HL-60/S4 (cell line): ENCODE measurements around the gene KIZ.

Experiments
- in situ Hi-C: fragments of 300-500 bp; cut with MboI; formaldehyde crosslinking; loops from 2 replicates; pipeline ENCODE4 v1.14.3; 2022; ENCODE audit warnings: low sequenced_read_pairs

KIZ gene

DNA sequence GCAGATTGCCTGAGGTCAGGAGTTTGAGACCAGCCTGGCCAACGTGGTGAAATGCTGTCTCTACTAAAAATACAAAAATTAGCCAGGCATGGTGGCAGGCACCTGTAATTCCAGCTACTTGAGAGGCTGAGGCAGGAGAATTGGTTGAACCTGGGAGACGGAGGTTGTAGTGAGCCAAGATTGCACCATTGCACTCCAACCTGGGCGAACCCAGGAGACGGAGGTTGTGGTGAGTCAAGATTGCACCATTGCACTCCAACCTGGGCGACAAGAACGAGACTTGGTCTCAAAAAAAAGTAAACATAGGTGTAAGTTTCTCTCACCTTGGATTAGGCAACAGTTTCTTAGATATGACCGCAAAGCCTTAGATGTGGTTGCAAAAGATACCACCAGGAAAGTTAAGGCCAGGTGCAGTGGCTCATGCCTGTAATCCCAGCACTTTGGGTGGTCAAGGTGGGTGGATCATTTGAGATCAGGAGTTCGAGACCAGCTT is 121.8 kb downstream of the KIZ start:
- in situ Hi-C loops, result loop anchor here (25.0 kb wide), 1 partner anchor 385 kb away; no protein-coding TSS in a partner anchor

DNA sequence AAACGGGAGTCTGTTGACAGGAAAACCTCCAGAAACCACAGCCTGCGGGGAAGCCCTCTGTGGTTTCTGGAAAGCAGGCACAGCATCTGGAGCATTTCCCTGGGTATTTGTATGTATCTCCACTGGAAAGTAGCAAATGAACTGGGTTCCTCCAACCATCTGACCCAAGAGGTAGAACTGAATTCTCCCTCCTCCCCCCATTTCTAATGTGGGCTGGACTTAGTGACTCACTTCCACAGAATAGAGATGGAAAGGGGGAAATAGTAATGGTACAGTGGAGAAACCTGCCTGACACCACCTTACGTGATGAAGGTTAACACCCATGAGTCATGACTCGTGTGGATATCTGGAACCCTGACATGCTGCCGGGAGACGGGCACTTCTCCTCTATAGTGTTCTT is 125.4 kb downstream of the KIZ start:
- in situ Hi-C loops, result no loop called here

DNA sequence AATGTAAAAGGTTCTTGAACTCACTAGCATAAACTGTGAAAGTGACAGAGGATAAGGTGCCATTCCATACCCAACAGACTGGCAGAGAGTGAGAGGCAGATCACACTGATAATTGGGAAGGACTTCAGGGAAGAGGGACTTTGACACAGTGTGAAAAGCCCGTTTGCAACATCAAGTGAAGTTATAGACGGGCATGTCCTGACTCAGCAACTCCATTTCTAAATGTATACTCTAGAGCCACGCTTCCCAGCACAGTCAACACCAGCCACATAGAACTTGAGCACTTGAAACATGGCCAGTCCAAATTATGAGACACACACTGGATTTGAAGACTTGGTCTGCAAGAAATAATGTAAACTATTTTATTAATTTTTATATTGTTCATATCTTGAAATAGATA is 131.3 kb downstream of the KIZ start:
- in situ Hi-C loops, result no loop called here

GRCh38 chr20:21258411-21258810 is 132.5 kb downstream of the KIZ start:
- in situ Hi-C loops, result no loop called here

GRCh38 chr20:21259346-21259745 is 133.5 kb downstream of the KIZ start:
- in situ Hi-C loops, result no loop called here

DNA sequence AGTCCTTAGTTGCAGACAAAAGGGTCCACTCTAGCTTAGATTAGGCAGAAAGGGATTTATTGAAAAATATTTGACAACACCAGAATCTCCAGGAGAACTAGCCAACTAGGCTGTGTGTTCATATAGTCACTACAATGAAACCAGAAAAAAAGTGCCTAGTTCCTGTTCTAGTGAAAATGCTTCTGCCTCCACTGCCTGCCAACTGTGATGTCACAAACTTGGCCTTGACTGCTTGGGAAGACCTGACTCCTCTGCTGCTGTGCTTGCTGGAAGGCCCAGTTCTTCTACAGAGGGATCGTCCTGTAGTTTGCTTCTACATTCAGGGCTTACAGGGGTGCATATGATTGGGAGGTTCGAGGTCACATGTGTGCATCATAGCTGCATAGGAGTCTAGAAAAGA is 136.9 kb downstream of the KIZ start:
- in situ Hi-C loops, result no loop called here

DNA sequence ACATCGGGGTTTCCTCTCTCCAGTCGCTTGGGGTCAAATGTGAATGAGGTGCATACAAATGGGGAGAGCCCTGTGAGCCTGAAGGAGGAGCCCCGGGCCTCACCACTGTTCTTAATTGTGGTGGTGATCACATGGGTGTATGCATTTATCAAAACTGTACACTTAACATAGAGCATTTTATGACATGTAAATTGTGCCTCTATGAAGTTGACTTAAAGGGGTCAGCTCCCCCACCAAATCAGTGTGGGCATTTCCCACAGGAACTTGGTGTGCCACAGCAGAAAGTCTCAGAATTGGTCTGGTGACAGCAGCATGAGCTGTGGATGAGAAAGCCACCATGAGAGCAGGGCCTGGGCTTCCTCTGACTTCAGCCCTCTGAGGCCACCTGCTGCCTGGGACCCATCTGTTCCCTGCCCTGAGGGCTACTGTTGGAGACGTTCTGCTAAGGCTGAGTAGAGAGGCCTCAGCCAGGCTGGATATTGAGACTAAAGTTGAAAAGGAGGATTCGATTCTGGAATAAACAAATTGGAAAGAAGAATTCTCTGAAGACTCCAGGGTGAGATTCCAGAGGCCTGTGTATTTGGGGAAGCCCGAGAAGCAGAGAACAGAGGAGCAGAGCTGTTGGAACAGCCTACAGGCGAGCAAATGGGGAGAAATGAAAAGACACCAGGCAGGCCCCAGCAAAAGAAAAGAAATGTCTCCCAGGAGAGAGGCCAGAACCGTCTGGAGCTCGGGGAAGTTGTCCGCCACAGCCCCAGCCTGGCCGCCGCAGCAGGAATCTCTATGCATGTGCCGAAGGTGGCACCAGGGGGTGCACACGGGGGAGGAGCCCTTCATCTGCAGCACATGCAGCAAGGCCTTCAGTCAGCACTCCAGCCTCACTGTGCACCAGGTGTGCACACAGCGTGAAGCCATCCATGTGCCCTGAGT is 139.6 kb downstream of the KIZ start:
- in situ Hi-C loops, result no loop called here

- in situ Hi-C loops, result no loop called here
Observed at GRCh38 chr20:21266191-21266536, 140.3 kb downstream of the KIZ start.

DNA sequence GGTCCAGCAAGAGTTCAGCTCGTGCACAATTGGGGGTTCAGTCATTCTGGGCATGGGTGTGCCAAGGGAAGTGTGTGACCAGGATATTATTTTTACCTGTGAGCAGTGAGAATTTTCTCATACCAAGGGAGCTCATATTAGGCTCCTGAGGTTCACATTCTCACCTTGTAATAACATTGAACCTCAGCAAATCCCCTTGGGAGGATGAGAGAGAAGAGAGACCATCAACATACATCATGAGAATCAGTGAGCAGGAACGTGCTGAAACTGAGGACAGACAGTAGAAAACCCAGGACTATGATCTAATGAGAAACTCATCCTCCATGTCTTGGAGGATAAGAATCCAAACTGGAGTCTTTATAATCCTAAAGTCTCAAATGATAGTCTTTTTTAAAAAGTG is 143.9 kb downstream of the KIZ start:
- in situ Hi-C loops, result no loop called here

GRCh38 chr20:21270806-21271205 is 144.9 kb downstream of the KIZ start:
- in situ Hi-C loops, result no loop called here

GRCh38 chr20:21272279-21272678 is 146.4 kb downstream of the KIZ start:
- in situ Hi-C loops, result no loop called here

DNA sequence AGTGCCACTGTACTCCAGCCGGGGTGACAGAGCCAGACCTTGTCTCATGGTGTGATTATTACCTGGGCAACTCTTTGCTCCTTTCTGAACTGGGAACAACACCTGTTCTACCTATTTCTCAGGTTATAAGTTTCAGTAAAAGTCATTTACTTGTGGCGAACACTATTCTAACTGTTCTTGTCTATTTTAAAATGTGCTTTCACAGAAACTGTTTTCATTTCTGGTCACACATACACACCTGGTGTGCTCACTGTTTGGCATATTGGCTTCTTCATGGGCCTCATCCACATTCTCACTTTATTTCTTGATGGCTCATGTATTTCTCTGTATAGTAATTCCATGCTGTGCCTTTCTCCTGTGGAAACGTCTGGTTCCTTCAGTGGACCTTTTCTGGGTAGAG is 146.8 kb downstream of the KIZ start:
- in situ Hi-C loops, result no loop called here

GRCh38 chr20:21273755-21274386 is 148.0 kb downstream of the KIZ start:
- in situ Hi-C loops, result no loop called here

GRCh38 chr20:21278829-21279228 is 152.9 kb downstream of the KIZ start:
- in situ Hi-C loops, result no loop called here

GRCh38 chr20:21279706-21280521 is 154.0 kb downstream of the KIZ start:
- in situ Hi-C loops, result no loop called here

DNA sequence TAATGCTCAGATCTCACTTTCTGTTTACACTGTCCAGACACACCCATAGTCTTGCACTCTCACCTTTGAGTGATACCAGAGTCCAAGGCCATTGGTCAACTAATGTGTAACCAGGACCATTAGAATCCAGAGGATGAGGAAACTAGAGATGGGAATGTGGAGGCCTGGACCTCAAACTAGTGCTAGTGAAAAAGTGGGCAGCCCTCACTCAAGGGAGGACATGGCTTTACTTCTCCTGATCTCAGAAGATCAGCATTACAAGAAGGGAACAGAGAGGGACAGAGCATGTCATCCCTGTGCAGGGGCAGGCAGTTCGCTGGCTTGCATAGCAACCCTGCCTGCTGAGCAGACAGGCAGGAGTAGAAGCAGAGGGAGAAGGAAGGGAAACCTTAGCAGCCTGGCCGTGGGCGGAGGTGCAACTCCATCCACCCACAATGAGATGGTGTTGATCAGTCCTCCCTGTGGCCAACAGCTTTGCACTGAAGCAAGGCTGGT is 154.7 kb downstream of the KIZ start:
- in situ Hi-C loops, result no loop called here

DNA sequence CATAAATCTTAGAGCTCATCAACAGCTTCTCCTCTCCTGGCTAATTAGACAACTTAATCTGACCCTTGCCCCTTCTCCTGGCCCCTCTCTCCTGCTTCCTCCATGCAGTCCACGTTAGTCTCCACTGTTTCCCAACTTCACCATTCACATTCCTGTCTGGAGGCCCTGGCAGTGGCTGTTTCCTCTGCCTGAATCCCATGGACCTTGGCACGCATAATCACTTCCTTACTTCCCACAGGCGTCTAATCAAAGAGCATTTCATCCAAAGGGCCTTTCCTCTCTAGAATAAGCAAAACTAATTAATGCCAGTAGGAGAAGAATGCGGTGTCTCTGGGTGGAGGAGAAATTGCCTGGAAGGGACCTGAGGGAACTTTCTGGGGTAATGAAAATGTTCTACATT is 160.9 kb downstream of the KIZ start:
- in situ Hi-C loops, result no loop called here

- in situ Hi-C loops, result no loop called here
Observed at GRCh38 chr20:21288587-21289370, 162.9 kb downstream of the KIZ start.

DNA sequence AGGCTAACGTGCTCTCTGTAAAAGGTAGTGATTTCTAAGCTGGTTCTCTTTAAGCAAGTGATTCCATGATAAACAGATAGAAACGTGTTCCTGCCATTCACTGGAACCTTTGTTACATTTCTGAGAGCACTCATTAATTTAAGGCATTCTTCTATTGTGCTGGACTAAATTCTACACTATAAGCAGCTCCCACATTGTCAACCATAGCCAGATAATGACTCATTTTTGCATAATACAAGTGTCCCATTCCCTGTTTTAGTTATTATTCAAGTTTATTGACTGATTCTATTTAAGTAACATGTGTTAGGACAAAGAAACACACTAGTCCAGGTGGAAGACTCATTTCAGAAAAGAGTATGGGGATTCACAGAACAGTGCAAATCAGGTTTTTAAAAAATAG is 163.8 kb downstream of the KIZ start:
- in situ Hi-C loops, result no loop called here

- in situ Hi-C loops, result no loop called here
Observed at GRCh38 chr20:21291026-21291425, 165.1 kb downstream of the KIZ start.
